Measurements from ENCODE around the gene RBM17.

The RBM17 gene

GRCh38 chr10:6089334-6090219, 743 bp downstream of the RBM17 start:
- Histone ChIP-seq H3K4me2 (ENCODE audit: low read length) (peak overlapping the region; percentile 85), H3K4me1 (ENCODE audit: control insufficient read depth, low read depth, low read length) (peaks cover 5% of the 10 kb centered on the region), H2BK120ac (ENCODE audit: low read depth, low read length) (no peak overlapping the region), H3K27ac (ENCODE audit: low read depth, low read length) (peak overlapping the region; percentile 27), H3K9ac (ENCODE audit: low read length) (peak overlapping the region; percentile 93), H2BK15ac (replicated peaks; ENCODE audit: low read depth) (no peak overlapping the region), H3K79me1 (ENCODE audit: low read length) (peaks cover 6% of the 10 kb centered on the region), H3K79me2 (ENCODE audit: control insufficient read depth, insufficient read depth, low read length) (peaks cover 47% of the 10 kb centered on the region), H3K4ac (ENCODE audit: low read depth, low read length) (peak overlapping the region; percentile 84), H3K18ac (ENCODE audit: low read length) (peak overlapping the region; percentile 82), H2BK5ac (ENCODE audit: low read length) (no peak overlapping the region), H3K4me3 (ENCODE audit: low read length) (peak overlapping the region; percentile 89), H2AK5ac (ENCODE audit: low read length) (no peak overlapping the region), H3K36me3 (ENCODE audit: control insufficient read depth, insufficient read depth, low read length) (no peaks in the 10 kb centered on the region), H3K56ac (ENCODE audit: low read length) (peak overlapping the region; percentile 93), H3K27me3 (ENCODE audit: insufficient read depth, low read length, poor library complexity) (no peaks in the 10 kb centered on the region), H4K8ac (ENCODE audit: low read depth, low read length) (peak overlapping the region; percentile 69), H4K5ac (ENCODE audit: low read length) (no peak overlapping the region), H3K23ac (ENCODE audit: low read length) (peak overlapping the region; percentile 59)
- peak; percentile 90 for DNase-seq
- WGBS (ENCODE audit: extremely low coverage, insufficient coverage, low lambda C conversion rate), result no CpG with 5 or more reads among the region's 53 CpGs

- Histone ChIP-seq H2BK15ac (replicated peaks; ENCODE audit: low read depth) (no peak overlapping the region), H3K36me3 (ENCODE audit: control insufficient read depth, insufficient read depth, low read length) (no peaks in the 10 kb centered on the region), H3K79me2 (ENCODE audit: control insufficient read depth, insufficient read depth, low read length) (peaks cover 64% of the 10 kb centered on the region), H3K56ac (ENCODE audit: low read length) (no peak overlapping the region), H3K23ac (ENCODE audit: low read length) (no peak overlapping the region), H3K9ac (ENCODE audit: low read length) (no peak overlapping the region), H2AK5ac (ENCODE audit: low read length) (no peak overlapping the region), H4K8ac (ENCODE audit: low read depth, low read length) (no peak overlapping the region), H3K27me3 (ENCODE audit: insufficient read depth, low read length, poor library complexity) (no peaks in the 10 kb centered on the region), H2BK120ac (ENCODE audit: low read depth, low read length) (no peak overlapping the region), H4K5ac (ENCODE audit: low read length) (no peak overlapping the region), H3K4me2 (ENCODE audit: low read length) (no peak overlapping the region), H3K4me1 (ENCODE audit: control insufficient read depth, low read depth, low read length) (peaks cover 5% of the 10 kb centered on the region), H3K27ac (ENCODE audit: low read depth, low read length) (no peak overlapping the region), H3K18ac (ENCODE audit: low read length) (no peak overlapping the region), H2BK5ac (ENCODE audit: low read length) (no peak overlapping the region), H3K79me1 (ENCODE audit: low read length) (peaks cover 9% of the 10 kb centered on the region), H3K4ac (ENCODE audit: low read depth, low read length) (no peak overlapping the region), H3K4me3 (ENCODE audit: low read length) (no peak overlapping the region)
- DNase-seq, result peak; percentile 60
- no CpG with 5 or more reads among the region's 1 CpG for WGBS (ENCODE audit: extremely low coverage, insufficient coverage, low lambda C conversion rate)
These were observed 2.8 kb downstream of the RBM17 start for GRCh38 chr10:6091630-6092029.

- Histone ChIP-seq H3K4ac (ENCODE audit: low read depth, low read length) (no peak overlapping the region), H3K23ac (ENCODE audit: low read length) (no peak overlapping the region), H3K56ac (ENCODE audit: low read length) (no peak overlapping the region), H3K4me1 (ENCODE audit: control insufficient read depth, low read depth, low read length) (peaks cover 5% of the 10 kb centered on the region), H3K9ac (ENCODE audit: low read length) (no peak overlapping the region), H2BK15ac (replicated peaks; ENCODE audit: low read depth) (no peak overlapping the region), H3K79me1 (ENCODE audit: low read length) (peaks cover 10% of the 10 kb centered on the region), H3K36me3 (ENCODE audit: control insufficient read depth, insufficient read depth, low read length) (peaks cover 2% of the 10 kb centered on the region), H4K5ac (ENCODE audit: low read length) (no peak overlapping the region), H3K27ac (ENCODE audit: low read depth, low read length) (no peak overlapping the region), H3K4me3 (ENCODE audit: low read length) (no peak overlapping the region), H3K4me2 (ENCODE audit: low read length) (no peak overlapping the region), H4K8ac (ENCODE audit: low read depth, low read length) (no peak overlapping the region), H3K27me3 (ENCODE audit: insufficient read depth, low read length, poor library complexity) (no peaks in the 10 kb centered on the region), H2BK120ac (ENCODE audit: low read depth, low read length) (no peak overlapping the region), H2BK5ac (ENCODE audit: low read length) (no peak overlapping the region), H2AK5ac (ENCODE audit: low read length) (no peak overlapping the region), H3K79me2 (ENCODE audit: control insufficient read depth, insufficient read depth, low read length) (peaks cover 72% of the 10 kb centered on the region), H3K18ac (ENCODE audit: low read length) (no peak overlapping the region)
- DNase-seq, result no peak
- WGBS (ENCODE audit: extremely low coverage, insufficient coverage, low lambda C conversion rate), result no CpG with 5 or more reads among the region's 2 CpGs
These were observed 3.9 kb downstream of the RBM17 start for GRCh38 chr10:6092731-6093130.

GRCh38 chr10:6095810-6096570, 7.2 kb downstream of the RBM17 start:
- no peak overlapping the region for H2AK5ac ChIP-seq (ENCODE audit: low read length)
- no peak overlapping the region for H2BK120ac ChIP-seq (ENCODE audit: low read depth, low read length)
- peak overlapping the region; percentile 12 for H3K9ac ChIP-seq (ENCODE audit: low read length)
- H3K27ac ChIP-seq (ENCODE audit: low read depth, low read length), result no peak overlapping the region
- H4K8ac ChIP-seq (ENCODE audit: low read depth, low read length), result no peak overlapping the region
- H3K4me2 ChIP-seq (ENCODE audit: low read length), result no peak overlapping the region
- H3K27me3 ChIP-seq (ENCODE audit: insufficient read depth, low read length, poor library complexity), result no peaks in the 10 kb centered on the region
- no peak overlapping the region for H3K23ac ChIP-seq (ENCODE audit: low read length)
- no peak overlapping the region for H3K56ac ChIP-seq (ENCODE audit: low read length)
- H3K79me2 ChIP-seq (ENCODE audit: control insufficient read depth, insufficient read depth, low read length), result peaks cover 59% of the 10 kb centered on the region
- H2BK5ac ChIP-seq (ENCODE audit: low read length), result no peak overlapping the region
- no peak overlapping the region for H2BK15ac ChIP-seq (replicated peaks; ENCODE audit: low read depth)
- no peak overlapping the region for H3K18ac ChIP-seq (ENCODE audit: low read length)
- WGBS (ENCODE audit: extremely low coverage, insufficient coverage, low lambda C conversion rate), result no CpG with 5 or more reads among the region's 12 CpGs
- DNase-seq, result no peak
- peaks cover 5% of the 10 kb centered on the region for H3K79me1 ChIP-seq (ENCODE audit: low read length)
- H3K4me1 ChIP-seq (ENCODE audit: control insufficient read depth, low read depth, low read length), result no peaks in the 10 kb centered on the region
- H3K4me3 ChIP-seq (ENCODE audit: low read length), result no peak overlapping the region
- no peak overlapping the region for H4K5ac ChIP-seq (ENCODE audit: low read length)
- no peak overlapping the region for H3K4ac ChIP-seq (ENCODE audit: low read depth, low read length)
- H3K36me3 ChIP-seq (ENCODE audit: control insufficient read depth, insufficient read depth, low read length), result peaks cover 2% of the 10 kb centered on the region

GRCh38 chr10:6097063-6097462, 8.2 kb downstream of the RBM17 start:
- Histone ChIP-seq H4K8ac (ENCODE audit: low read depth, low read length) (no peak overlapping the region), H3K4me1 (ENCODE audit: control insufficient read depth, low read depth, low read length) (no peaks in the 10 kb centered on the region), H2BK120ac (ENCODE audit: low read depth, low read length) (no peak overlapping the region), H3K79me1 (ENCODE audit: low read length) (peaks cover 5% of the 10 kb centered on the region), H3K4me3 (ENCODE audit: low read length) (no peak overlapping the region), H3K4ac (ENCODE audit: low read depth, low read length) (no peak overlapping the region), H3K27me3 (ENCODE audit: insufficient read depth, low read length, poor library complexity) (no peaks in the 10 kb centered on the region), H3K9ac (ENCODE audit: low read length) (no peak overlapping the region), H2AK5ac (ENCODE audit: low read length) (no peak overlapping the region), H2BK15ac (replicated peaks; ENCODE audit: low read depth) (no peak overlapping the region), H3K27ac (ENCODE audit: low read depth, low read length) (no peak overlapping the region), H3K23ac (ENCODE audit: low read length) (no peak overlapping the region), H2BK5ac (ENCODE audit: low read length) (no peak overlapping the region), H3K36me3 (ENCODE audit: control insufficient read depth, insufficient read depth, low read length) (peaks cover 2% of the 10 kb centered on the region), H4K5ac (ENCODE audit: low read length) (no peak overlapping the region), H3K4me2 (ENCODE audit: low read length) (no peak overlapping the region), H3K56ac (ENCODE audit: low read length) (no peak overlapping the region), H3K79me2 (ENCODE audit: control insufficient read depth, insufficient read depth, low read length) (peaks cover 49% of the 10 kb centered on the region), H3K18ac (ENCODE audit: low read length) (no peak overlapping the region)
- no CpG with 5 or more reads among the region's 5 CpGs for WGBS (ENCODE audit: extremely low coverage, insufficient coverage, low lambda C conversion rate)
- DNase-seq, result peak; percentile 59
